ENCODE measurements around the gene FAM171A2.
"Not testable (repeated sequence)": the region's sequence is repeated elsewhere in the genome, so short reads cannot be mapped to it uniquely, and the experiment has no call there.

FAM171A2 gene

DNA sequence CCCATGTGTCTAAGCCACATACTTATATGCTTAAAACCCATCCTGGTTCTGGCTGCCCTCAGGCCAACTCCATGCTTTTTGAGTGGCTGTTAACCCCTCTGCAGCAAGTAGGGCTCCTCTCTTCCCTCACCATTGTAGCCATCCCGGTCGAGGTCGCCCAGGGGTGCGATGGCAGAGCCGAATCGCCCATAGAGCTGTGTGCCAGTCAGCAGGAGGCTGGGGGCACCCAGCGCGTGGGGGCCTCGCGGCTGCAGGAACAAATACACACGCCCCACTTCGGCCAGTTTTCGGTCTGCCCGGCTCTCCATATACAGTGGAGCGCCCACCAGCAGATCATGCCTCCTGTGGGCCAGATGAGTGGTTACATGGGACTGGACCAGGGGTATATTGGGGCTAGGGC lies 19.7 kb upstream of the FAM171A2 start:
- DNase-seq: no peak

DNA sequence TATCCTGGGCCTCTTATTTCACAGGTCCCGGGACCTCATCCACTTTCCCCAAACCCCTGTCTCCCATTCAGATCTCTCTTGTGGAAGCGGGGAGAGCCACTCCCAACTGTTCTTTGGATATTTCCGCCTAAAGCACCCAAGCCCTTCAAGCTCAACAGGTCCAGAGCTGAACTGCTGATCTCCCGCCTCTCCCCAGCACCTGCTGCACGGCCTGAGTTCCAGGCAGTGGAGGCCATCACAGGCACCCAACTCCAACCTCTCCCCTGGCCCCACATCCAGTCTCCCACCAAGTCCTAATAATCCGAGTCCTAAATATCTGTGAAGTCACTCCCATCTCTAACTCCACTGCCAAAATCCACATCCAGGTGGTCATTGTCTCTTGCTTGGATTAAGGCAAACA lies 19.3 kb upstream of the FAM171A2 start:
- DNase-seq: no peak

DNA sequence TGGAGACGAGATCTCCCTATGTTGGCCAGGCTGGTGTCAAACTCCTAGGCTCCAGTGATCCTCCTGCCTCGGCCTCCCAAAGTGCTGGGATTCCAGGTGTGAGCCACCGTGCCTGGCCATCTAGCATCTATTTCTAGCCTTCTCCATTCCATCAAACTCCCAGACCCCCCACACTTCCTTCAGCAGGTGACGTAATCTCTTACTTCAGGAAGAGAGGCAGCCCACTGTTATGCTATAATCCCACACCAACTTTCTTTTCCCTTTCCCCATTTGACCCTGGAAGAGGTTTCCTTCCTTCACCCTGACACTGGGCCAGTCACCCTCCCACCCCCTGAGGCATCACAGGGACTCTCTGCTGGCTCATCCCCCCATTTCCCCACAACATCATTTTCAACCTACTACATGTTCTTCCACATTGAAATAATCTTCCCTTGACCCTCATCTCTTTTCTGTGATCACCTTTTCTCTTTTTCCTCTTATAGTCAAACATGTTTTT lies 18.2 kb upstream of the FAM171A2 start:
- no peak for DNase-seq

DNA sequence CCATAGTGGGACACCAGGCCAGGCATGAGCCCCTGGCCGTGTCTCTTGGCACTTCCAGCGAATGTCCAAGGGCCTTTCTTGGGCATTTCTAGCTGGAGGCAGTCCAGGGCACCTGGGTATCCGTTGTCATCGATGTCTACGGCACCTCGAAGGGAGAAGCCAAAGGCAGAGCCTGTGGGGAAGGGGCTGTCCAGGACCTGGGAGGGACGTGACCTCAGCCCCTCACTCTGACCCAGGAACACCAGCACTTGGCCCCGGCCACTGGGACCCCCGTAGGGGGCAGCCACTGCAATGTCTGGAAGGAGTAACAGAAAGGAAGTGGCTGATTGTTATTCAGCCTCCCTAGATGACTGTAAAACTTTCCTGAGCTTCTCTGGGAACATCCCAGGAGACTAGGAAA lies 17.1 kb upstream of the FAM171A2 start:
- DNase-seq: no peak

DNA sequence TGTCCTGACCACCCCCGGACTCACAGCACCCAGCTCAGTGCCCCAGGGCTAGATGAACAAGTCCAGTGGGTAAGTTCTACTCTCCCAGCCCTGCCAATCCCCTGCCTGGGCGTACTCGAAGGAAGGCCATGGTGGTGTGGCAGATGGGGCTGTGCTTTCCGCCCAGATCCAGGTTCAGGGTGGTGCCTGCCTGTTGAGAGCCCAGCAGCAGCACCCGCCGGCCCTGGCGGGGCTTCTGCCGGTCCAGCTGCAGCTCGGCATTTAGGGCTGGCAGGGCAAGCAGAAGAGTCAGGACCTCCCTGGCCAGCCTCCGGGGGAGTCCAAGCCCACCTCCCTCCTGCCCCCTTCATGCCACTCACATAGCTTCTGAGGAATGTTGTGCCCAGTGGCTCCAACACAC lies 16.2 kb upstream of the FAM171A2 start:
- no peak for DNase-seq

DNA sequence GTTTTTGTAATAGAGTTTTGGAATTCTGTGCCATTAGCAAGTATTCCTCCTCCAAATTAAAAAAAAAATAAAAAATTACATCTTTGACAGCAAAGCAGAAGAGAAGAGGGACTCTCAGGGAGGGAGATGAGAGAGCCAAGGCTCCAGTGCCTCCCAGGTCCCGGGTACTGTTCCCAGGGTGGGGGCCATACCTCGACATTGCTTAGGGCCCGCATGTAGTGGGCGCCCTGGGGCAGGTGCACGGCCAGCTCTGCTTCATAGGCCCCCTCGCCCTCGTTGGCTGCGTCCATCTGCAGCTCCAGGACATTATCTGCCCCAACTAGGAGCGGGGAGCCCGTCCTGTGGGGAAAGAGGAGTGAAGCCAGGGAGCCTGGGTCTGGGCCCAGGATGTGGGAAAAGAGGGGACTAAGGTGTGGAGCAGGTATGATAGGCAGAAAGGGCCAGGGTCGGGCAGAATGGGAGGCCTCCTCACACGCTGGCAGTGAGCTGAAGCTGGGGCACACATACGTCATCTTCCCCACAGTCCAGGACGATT lies 14.6 kb upstream of the FAM171A2 start:
- DNase-seq: no peak

DNA sequence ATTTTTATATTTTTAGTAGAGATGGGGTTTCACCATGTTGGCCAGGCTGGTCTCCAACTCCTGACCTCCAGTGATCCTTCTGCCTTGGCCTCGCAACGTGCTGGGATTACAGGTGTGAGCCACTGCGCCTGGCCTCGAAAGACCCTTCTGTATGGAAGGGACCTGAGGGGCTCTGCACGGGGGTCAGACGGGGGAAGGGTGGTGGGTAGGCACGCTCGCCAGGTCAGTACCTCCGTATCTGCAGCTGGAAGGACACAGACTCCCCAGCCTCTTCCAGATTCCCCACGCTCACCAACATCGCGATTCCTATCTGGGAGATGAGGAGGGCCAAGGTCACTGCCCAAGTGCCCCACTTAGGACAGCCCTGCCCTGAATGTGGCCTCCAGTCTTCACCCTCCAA lies 13.1 kb upstream of the FAM171A2 start:
- DNase-seq: no peak

DNA sequence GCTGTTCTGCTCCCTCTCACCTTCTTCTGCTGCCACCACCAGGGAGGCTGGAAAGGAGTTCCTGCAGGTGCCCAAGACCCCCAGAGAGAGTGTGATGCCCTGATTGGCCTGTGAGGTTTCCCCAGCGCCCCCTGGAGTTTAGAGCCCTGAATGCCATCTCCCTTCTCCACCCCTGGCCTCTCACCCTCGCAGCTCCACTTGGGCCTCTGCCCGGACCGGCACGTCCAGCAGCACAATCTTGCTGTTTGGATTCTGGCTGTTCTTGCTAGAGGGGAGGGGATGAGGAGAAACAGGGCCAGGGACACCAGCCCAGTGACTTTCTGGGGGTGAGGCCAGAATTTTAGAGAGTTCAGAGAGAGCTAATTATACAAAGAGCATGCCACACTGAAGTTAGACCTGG lies 12.5 kb upstream of the FAM171A2 start:
- DNase-seq: no peak

DNA sequence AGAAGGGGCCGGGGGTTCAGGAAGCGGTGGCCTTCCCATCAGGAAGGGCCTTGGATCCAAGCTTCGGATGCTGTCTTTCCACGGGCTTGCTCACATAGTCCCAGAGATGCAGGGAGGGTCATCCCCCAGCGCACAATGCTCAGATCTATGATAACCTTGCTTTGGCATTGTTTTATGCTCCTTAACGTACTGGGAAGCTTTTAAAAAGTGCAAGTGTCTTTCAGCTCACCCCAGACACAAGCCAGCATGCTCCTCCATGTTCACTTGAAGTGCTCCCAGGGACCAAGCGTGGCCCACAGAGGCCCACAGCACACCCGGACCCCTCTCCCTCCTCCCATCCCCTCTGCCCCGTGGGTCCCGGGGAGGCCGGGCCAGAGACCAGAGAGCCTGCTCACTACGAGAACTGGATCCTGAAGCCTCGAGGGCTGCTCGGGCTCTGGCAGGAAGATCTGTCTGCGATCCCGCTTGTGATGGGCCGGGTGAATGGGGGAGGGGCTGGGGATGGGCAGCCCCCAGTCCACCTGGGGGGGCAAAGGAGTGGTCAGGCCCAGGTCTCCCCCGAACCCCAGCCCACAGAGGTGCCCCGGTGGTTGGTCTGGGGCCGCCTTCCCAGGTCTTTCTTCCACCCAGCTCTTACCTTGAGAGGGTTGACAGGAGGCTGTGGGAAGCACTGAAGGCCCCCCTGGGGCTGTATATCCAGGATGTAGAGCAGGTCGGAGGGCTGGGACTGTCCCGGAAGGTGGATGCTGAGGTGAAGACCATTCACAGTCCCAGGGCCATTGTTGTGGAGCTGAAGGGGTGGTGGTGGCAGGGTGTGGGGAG lies 11.8 kb upstream of the FAM171A2 start:
- no peak for DNase-seq

DNA sequence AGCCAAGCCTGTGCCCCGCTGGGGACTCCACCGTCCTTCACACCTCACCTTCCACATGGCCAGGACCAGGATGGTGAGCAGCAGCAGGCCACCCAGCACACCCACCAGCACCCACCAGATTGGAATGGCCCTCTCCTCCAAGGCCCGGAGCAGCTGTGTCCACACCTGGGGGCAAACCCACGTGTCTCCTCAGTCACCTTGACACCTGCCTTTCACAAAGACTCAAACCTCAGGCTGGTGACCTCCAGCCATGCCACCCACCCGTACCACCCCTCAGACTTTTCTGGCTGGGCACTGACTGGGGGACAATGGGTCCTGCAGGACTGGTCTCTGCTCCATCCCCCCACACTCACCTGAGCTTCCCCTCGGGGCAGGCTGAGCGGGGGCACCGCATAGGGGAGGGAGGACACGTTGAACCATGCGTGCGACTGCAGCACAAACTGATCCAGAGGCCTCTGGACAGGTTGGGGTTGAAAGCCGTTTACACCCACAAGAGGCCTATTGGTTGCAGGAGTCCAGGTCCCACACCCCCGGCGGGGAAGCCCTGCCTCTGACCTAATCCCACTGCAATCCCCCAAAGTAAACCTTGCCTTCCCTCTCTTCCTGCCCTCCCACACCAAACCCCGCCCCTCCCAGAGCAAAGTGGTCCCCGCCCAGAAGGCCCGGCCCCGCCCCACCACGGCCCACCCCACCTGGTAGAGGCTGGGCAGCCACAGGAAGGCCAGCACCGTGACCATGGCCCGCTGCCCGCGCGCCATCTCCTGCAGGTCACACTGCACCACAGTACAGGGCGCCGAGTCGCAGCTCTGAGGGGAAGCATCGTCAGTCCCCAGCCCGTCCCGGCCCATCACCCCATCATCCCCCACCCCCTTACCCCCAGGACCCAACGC lies 10.9 kb upstream of the FAM171A2 start:
- no peak for DNase-seq

DNA sequence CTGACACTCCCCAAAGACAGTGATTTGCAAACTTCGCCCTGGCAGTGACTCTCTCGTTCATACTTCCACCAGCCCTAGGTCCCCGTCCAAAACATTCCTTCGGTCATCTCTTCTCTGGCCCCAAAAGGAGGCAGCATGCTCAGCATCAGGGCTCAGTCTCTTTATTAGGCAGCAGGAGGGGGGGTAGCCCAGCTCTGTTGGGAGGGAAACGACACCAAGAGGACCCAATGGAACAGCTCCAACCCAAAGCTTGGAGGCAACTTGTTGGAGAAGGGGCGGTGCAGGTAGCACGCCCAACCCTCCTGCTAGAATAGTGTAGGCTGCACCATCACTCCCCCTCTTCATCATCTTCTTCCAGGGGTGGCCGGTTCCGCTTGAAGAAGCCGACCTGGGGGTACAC lies 8.4 kb upstream of the FAM171A2 start:
- DNase-seq: no peak

DNA sequence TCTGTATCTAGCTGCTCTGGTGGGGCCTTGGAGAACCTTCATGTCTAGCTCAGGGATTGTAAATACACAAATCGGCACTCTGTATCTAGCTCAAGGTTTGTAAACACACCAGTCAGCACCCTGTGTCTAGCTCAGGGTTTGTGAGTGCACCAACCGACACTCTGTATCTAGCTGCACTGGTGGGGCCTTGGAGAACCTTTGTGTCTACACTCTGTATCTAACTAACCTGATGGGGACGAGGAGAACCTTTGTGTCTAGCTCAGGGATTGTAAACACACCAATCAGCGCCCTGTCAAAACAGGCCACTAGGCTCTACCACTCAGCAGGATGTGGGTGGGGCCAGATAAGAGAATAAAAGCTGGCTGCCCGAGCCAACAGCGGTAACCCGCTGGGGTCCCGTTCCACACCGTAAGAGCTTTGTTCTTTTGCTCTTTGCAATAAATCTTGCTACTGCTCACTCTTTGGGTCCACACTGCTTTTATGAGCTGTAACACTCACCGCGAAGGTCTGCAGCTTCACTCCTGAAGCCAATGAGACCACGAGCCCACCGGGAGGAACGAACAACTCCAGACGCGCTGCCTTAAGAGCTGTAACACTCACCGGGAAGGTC lies 5.9 kb upstream of the FAM171A2 start:
- not testable (repeated sequence) for DNase-seq

DNA sequence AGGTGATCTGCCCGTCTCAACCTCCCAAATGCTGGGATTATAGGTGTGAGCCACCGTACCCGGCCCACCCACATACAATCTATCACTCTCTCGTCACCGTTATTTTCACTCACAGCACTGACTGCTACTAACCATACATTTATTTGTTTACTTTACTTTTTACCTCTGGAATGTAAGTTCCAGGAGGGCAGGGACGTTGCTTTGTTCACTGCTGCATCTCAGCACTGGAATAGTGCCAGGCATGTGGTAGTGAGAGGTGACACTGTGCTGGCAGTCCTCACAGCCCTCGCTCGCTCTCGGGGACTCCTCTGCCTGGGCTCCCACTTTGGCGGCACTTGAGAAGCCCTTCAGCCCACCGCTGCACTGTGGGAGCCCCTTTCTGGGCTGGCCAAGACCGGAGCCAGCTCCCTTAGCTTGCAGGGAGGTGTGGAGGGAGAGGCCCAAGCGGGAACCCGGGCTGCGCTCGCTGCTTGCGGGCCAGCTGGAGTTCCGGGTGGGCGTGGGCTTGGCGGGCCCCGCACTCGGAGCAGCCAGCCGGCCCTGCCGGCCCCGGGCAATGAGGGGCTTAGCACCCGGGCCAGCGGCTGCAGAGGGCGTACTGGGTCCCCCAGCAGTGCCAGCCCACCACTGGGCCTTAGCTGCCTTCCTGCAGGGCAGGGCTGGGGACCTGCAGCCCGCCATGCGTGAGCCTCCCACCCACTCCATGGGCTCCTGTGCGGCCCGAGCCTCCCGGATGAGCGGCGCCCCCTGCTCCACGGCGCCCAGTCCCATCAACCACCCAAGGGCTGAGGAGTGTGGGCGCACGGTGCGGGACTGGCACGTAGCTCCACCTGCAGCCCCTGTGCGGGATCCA lies 5.0 kb upstream of the FAM171A2 start:
- not testable (repeated sequence) for DNase-seq

DNA sequence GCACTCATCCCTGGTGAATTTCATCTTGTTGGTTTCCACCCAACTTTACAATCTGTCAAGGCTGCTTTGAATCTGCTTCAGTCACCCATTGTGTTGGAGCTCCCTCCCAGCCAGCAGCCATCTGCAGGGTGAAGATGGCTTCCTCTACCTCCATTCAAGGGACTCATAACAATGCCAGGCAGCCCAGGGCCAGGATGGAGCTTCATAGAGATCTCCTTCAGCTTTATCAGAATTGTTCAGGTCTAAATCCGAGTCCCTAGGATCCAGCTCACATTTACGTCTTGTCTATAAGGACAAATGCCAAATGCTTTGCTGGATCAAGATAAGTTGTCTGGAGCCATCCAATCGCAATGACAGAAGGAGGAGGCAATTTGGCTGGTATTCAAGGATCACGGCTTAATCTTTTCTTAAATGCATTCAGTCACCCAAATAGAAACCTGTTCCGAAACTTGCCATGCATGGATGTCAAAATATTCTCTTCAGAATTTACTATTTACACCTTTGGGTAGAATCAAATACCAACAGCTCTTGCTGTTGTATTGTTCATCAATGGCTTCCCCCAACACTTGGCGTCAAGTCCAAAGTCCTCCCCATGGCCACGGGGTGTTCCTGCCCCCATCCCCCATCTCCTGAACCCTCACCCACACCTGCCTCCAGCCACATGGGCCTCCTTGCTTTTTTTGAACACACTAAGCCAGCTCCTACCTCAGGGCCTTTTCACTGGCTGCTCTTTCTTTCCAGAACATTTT lies 3.8 kb upstream of the FAM171A2 start:
- no peak for DNase-seq

DNA sequence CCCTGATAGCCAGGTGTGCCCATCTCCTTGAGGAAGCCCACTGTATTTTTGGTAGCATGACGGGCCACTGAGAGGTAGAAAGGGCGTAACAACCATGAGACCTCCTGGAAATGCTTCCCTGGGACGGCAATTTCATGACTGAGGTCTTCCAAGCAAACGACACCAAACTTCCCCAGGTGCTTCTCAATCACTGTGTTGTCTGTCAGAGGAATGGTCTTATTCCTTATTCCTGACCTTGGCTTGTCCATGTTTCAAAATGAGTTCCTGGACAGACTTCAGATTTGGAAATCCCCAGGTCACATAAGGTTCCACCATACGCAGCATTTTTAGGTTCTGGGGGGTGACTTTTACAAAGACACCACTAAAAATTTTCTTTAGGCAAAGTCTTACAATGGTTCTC lies 1.4 kb upstream of the FAM171A2 start:
- DNase-seq: not testable (repeated sequence)

DNA sequence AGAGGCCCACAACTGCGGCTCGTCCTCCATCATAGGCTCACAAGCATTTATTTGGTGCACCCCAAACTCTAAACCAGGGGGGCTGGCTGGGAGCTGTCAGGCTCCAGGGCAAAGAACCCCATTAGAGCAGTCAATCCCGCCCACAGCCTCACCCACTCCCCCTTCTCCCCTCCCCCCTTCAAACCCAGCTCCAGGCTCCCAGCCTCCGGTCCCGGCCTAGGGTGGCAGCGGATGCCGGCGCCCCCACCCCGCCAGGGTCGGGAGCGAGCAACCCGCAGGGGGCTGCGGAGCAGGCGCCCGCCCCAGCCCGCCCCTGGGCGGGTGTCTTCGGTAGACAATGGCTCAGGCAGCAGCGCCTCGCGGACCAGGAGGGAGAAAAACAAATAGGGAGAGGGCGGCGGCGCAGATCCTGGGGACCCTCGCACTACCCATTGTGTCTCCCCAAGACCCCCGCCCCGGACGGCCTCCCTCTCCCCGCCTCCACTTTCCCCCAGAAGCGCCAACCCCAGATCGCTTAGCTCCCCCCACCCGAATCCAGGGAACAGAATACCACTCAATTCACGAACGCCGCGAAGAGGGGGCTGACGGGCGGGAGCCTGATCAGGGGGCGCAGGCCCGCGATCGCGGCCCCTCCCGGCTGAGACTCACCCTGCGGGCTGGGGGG lies 572 bp downstream of the FAM171A2 start:
- no peak for DNase-seq

DNA sequence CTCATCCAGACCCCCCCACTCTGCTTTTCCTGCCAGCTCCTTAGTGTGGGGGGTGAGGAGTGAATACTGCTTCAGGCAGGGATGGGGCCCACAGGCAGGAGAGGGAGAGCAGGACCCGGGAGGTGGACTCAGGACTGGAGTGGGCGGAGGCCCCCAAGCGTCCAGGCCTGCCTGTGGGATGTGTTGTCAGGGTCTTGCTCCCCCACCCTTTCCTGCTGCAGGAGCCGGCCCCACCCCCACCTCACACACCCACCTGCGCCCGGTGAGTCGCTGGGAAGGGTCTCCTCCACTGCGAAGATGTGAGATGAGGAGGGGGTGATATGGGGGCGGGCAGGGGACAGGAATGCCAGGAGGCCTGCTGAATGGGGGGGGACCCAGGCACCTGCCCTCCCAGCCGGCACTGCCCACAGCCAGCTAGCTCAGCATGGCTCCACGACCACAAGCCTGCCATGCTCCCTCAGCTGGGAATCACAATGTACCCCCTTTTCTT lies 1.1 kb downstream of the FAM171A2 start:
- no peak for DNase-seq

DNA sequence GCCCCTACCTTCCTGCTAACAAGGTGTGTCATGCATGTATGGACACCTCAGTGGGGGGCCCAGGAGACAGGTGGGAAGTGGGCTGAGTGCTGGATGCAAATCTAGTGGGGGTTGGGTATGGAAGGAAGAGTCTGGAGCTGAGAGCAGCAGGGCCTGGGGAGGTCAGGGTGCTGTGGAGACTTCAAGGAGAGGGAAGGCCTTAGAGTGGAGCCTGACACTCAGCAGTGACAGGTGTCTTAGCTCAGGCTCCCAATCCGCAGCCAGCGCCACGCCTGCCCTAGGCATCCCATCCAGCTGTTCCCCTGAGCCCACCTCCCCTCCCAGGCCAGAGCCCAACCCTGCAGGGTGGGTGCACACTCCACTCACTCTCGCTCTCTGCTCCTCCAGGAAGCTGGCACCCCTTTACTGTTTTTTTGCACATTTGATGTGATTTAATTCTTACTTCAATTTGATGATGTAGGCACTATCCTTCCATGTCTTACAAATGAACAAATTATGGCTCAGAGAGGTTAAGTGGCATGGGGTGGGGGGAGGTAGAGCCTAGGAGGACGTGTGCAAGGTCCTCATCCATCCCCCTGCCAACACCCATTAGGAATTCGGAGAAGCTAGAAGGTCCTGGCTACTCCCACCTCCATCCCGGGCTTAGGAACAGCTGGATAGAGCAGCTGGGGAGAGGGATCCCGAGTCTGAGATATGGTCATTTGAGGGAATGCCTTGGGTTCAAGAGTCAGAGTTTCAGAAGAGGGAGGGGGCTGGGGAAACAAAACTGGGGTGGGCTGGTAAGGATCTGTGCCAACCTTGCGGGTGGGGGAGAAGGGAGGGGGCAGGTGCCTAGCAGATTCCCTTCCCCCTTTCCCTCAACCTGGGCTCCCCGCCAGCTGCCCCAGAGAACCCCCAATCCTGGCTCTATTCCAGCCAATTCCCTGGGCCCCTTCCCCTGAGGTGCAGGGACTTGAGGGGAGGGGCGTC lies 2.1 kb downstream of the FAM171A2 start:
- no peak for DNase-seq

DNA sequence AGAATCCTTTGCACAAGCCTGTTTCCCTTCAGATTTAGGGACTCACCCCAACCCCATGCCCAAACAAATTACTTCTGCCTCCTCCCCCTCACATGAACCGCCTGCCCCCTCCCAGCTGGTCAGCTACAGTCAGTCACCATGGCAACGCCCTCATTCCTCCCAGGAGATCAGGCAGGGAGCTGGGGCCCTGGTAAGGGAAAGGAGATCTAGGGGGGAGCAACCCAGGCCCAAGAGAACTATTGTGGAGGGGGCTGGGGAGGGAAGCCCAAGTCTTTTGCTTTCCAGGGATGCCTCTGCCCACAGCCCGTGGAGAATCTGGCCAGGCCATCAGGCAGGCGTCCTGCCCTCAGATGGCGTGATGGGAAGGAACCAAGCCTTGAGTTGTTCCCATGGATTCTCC lies 2.8 kb downstream of the FAM171A2 start:
- no peak for DNase-seq

DNA sequence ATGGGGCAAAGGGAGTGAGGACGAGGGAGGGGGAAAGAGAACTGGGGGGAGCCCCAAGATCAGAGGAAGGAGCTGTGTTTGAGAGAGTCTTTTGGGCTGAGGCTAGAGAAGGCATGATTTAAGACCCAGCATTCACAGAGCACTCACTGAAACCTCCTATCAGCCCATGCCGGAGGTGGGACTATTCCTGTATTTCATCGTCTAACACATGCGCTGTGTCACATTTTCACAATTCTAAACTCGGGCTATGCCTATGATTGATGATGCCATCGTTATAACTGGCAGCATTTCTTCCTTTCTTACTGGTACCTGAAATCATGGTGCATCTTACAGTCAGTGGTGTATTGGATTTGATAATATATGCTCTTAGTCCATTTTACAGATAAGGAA lies 3.5 kb downstream of the FAM171A2 start:
- no peak for DNase-seq
